Activated T-cell treated with anti-CD3 and anti-CD28 coated beads, Interleukin-2, amount 50 U/mL, for 24 hours (primary cell): Measurements from ENCODE around the gene MEIOB.

Experiments
- DNase-seq: peaks from one replicate; pipeline ENCODE4 v3.0.0-alpha.2; 2020
- H3K27ac Mint-ChIP-seq: 2 replicates; pipeline ENCODE4 v1.8.0; 2020; ENCODE audit warnings: mild to moderate bottlenecking, mixed read lengths
- H3K27me3 Mint-ChIP-seq: 2 replicates; pipeline ENCODE4 v1.8.0; 2020; ENCODE audit warnings: mixed read lengths
- H3K36me3 Mint-ChIP-seq: 2 replicates; pipeline ENCODE4 v1.8.0; 2020; ENCODE audit warnings: low read depth, mixed read lengths
- H3K4me1 Mint-ChIP-seq: 2 replicates; pipeline ENCODE4 v1.8.0; 2020; ENCODE audit warnings: low read depth, mixed read lengths
- H3K4me3 Mint-ChIP-seq: 2 replicates; pipeline ENCODE4 v1.8.0; 2020; ENCODE audit warnings: mild to moderate bottlenecking, moderate library complexity, mixed read lengths
- H3K9me3 Mint-ChIP-seq: 2 replicates; pipeline ENCODE4 v1.8.0; 2020; ENCODE audit warnings: mixed read lengths

MEIOB gene

DNA sequence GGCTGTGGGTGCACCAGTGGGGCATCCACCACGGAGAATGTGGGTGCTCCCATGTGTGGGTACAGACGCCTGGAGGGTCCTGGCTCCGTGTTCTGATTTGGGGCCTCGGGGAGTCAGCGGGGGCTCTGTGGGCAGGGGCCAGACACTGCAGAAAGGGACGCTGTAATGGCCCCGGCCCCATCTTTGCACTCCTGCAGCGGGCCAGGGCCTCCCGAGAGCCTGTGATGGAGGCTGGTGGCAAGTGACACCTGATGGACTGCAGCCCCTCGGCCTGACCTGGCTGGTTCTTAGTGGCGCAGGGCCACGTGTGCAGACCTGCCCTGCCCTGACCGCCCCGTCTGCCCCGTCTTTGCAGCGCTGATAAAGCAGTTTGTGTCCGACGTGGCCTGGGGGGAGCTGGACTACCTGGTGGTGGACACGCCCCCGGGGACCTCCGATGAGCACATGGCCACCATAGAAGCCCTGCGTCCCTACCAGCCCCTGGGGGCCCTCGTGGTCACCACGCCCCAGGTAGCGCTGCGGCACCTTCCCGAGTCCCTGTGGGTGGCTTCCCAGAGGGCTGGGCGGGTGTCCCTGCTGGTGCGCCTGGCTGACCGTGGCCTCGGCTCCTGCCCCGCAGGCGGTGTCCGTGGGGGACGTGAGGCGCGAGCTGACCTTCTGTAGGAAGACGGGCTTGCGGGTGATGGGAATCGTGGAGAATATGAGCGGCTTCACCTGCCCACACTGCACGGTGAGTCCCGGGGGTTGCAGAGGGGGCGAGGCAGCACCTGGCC is 84.5 kb downstream of the MEIOB start:
- no peak for DNase-seq
- Mint-ChIP-seq H3K9me3 (no peaks in the 10 kb centered on the region), H3K36me3 (peaks cover 57% of the 10 kb centered on the region), H3K27ac (no peak overlapping the region), H3K4me1 (peaks cover 20% of the 10 kb centered on the region), H3K27me3 (no peaks in the 10 kb centered on the region), H3K4me3 (no peak overlapping the region)

DNA sequence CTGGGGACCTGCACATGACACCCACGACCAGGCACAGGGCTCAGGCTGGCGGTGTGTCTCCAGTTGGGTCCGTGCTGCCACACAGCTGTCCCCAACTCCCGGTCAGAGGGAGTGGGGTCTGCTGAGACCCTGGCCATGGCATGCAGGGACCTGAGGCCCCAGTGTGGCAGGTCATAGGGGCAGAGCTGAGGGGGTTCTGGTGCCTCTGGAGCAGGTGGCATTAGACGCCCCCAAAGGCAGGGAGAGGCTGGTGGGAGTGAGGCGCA is 85.0 kb downstream of the MEIOB start:
- Mint-ChIP-seq H3K36me3 (peaks cover 57% of the 10 kb centered on the region), H3K27ac (no peak overlapping the region), H3K27me3 (no peaks in the 10 kb centered on the region), H3K4me3 (no peak overlapping the region), H3K4me1 (peaks cover 20% of the 10 kb centered on the region), H3K9me3 (no peaks in the 10 kb centered on the region)
- DNase-seq = no peak

DNA sequence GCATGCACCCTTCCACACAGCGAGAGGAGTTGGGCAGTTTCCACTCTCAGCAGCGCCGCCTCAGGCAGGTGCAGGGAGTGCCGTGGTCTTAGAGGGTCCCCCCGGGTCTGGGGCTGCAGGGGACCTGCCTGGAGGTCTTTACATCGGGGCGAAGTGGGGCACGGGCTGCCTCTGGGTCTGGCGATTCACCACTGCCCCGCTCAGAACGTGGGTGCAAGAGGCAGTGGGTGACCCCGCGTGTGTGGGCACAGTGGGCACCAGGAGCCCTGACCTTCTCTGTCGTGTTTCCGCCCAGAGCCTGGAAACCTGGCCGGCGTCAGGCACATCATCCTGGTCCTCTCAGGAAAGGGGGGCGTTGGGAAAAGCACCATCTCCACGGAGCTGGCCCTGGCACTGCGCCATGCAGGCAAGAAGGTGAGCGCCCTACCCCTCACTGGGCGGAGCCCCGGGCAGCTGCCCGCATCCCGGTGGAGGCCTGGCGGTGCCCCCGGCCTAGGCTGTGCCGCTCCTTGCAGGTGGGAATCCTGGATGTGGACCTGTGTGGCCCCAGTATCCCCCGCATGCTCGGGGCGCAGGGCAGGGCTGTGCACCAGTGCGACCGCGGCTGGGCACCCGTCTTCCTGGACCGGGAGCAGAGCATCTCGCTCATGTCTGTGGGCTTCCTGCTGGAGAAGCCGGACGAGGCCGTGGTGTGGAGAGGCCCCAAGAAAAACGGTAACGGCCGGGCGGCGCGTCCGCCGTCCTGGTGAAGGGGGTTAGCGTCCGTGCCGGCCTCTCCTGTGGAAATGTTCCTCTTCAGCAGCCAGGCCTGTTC is 85.5 kb downstream of the MEIOB start:
- Mint-ChIP-seq H3K4me1 (peaks cover 24% of the 10 kb centered on the region), H3K4me3 (no peak overlapping the region), H3K36me3 (peaks cover 60% of the 10 kb centered on the region), H3K27me3 (no peaks in the 10 kb centered on the region), H3K9me3 (no peaks in the 10 kb centered on the region), H3K27ac (no peak overlapping the region)
- no peak for DNase-seq

DNA sequence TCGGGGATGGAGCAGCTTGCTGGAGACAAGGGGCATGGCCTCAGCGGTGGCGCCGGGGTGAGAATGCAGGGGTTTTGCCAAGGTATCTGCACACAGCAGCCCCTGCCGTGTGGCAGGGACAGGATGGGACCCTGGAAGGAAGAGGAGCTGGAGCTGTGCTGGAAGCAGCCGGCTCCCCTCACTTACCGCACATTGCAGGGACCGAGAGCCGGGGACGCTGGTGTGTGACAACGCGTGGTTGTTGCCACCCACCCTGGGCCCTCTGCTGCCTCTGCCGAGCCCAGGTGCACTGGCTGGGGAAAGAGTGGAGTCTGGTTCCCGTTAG is 86.2 kb downstream of the MEIOB start:
- no peaks in the 10 kb centered on the region for H3K9me3 Mint-ChIP-seq
- no peak overlapping the region for H3K27ac Mint-ChIP-seq
- peaks cover 65% of the 10 kb centered on the region for H3K36me3 Mint-ChIP-seq
- no peak overlapping the region for H3K4me3 Mint-ChIP-seq
- H3K4me1 Mint-ChIP-seq = peaks cover 30% of the 10 kb centered on the region
- DNase-seq = no peak
- H3K27me3 Mint-ChIP-seq = no peaks in the 10 kb centered on the region

DNA sequence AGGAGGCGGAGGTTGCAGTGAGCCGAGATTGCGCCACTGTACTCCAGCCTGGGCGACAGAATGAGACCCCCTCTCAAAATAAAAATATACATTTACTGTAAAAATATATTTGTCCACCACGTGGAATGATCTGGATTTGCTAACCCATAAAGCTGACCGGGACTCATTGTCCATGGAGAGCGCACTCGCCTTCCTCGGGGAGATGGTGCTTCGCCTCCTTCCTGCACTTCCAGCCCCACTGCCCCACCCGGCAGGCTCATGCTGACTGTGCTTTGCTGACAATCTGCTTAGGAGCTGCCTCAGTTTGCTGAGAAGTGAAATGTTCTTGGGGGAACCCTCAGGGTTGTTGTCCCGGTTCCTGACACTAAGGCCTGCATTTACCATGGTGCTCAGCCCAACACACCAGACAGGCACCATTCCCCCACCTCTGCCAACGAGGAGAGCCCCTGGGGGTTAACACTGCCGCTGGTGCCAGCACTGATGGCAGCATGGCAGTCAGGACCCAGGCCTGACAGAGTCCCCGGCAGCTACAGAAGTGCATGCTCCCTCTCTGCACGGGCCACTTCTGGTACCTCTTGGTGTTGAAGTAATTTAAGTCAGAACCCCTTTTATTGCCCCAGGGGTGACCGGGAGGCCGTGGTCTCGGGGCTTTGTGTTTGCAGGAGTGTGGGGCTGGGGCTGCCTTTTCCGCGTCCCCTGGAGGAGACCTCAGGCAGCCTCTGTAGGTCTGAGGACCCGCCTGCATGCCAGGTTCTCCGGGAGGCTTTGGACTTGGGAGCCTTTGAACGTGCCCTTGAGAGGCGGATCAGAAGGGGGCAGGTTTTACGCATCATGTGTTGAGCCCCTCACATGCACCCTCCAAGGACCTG is 86.8 kb downstream of the MEIOB start:
- peaks cover 30% of the 10 kb centered on the region for H3K4me1 Mint-ChIP-seq
- H3K36me3 Mint-ChIP-seq = peaks cover 62% of the 10 kb centered on the region
- DNase-seq = no peak
- no peaks in the 10 kb centered on the region for H3K9me3 Mint-ChIP-seq
- H3K4me3 Mint-ChIP-seq = peak overlapping the region; percentile 63
- H3K27me3 Mint-ChIP-seq = no peaks in the 10 kb centered on the region
- peak overlapping the region; percentile 75 for H3K27ac Mint-ChIP-seq
